Subcutaneous adipose tissue (tissue), 4 donors: ENCODE data around the gene KLK5. TPM values are rescaled to one million over a fixed set of nuclear protein-coding genes. Genes with fewer than 3 reads are reported as not detected.

Source experiments
- CTCF ChIP-seq: fragments of 450-650 bp; IDR thresholded peaks from one replicate; pipeline ENCODE4 v1.5.1; 2016; ENCODE audit warnings: low read depth, mild to moderate bottlenecking, control low read depth, antibody characterized with exemption, moderate library complexity
- total RNA-seq, 4 donors: library from RNA; depleted of rRNA; stranded (reverse); fragments of >200 nt; gene quantifications; one replicate each; pipeline ENCODE4 v1.1.0, GENCODE V29; 2016

The KLK5 gene
- total RNA-seq, 4 donors from 2014 or later = not detected

DNA sequence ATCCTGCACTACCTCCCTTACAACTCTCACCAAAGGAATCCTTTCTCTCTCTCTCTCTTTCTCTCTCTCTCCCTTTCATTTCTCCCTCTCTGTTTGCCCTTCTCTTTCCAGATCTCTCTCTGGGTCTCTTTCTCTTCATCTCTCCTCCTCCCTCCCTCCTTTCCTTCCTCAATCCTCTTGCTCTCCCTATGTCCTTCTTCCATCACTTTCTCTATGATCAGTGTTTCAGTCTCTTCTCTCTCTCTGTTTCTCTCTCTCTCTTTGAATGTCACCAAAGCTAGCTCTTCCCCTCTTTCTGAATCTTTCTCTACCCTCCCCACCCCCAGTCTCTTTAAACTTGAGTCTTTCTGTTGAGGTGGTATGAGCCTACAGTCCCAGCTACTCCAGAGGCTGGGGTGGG lies 21.8 kb downstream of the KLK5 start:
- TF ChIP-seq CTCF = no peak

DNA sequence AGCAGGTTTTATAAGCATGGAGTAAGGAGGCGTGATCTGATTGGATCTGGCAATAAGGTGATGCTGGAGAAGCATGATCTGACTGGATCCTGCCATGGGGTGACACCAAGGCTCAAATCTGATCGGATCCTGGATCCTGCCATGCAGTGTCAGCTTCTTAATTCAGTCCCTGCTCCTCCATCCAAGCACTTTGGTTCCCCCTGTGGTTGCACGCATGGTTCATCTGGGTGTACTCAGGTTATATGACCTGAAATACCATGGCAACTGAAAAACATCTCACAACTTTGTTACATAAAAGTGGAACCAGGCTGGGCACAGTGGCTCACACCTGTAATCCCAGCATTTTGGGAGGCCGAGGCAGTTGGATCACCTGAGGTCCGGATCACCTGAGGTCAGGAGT lies 24.0 kb downstream of the KLK5 start:
- no peak for TF ChIP-seq CTCF

DNA sequence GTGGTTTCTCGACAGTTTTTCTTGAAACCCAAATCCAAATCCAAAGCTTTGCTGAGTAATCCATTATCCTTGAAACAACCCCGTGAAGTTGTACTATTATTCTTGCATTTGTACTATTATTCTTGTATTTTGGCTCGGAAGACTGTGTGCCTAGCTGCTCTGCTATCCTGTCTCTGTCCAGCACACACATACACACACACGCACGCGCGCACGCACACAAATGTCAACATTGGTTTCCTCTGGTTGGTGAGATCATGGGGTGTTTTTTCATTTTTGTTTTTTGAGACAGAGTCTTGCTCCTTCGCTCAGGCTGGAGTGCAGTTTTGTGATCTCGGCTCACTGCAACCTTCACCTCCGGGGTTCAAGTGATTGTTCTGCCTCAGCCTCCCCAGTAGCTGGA lies 26.7 kb downstream of the KLK5 start:
- no peak for TF ChIP-seq CTCF

DNA sequence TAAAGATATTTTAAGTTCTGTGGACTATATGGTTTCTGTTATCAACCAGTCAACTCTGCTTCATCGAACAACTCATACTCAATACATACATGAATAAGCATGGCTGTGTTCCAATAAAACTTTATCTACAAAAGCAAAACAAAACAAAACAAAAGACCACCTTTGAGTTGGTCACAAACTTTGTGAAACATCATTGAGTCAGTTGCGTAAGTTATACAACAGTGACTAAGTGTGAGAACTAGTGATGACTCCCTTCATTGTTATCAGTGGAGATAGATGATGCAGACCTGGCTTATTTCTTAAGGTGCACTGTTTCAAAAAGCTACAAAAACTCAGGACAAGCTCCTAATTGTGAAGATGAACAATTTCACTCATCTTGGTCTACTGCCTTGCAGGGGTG lies 27.1 kb downstream of the KLK5 start:
- TF ChIP-seq CTCF = no peak

DNA sequence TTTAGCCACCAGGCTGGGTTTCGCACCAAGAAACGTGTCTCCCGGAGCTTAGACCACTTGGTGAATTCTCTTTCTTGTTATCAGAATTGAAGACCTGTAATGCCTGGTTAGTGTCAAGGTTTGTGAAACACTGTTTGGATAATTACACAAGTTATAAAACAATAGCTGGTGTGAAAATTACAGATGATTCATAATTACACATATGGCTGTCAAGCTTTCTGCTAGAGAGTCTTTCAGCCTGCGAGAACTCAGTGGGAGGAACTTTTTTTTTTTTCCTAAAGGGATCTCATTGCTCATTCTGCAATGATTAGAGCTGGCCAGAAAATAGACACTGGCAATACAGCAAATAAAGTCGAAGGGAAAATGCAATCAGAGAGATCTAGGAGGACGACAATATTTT lies 28.3 kb downstream of the KLK5 start:
- no peak for TF ChIP-seq CTCF

- TF ChIP-seq CTCF = no peak
These were observed 30.5 kb downstream of the KLK5 start for GRCh38 chr19:50922317-50922853.

DNA sequence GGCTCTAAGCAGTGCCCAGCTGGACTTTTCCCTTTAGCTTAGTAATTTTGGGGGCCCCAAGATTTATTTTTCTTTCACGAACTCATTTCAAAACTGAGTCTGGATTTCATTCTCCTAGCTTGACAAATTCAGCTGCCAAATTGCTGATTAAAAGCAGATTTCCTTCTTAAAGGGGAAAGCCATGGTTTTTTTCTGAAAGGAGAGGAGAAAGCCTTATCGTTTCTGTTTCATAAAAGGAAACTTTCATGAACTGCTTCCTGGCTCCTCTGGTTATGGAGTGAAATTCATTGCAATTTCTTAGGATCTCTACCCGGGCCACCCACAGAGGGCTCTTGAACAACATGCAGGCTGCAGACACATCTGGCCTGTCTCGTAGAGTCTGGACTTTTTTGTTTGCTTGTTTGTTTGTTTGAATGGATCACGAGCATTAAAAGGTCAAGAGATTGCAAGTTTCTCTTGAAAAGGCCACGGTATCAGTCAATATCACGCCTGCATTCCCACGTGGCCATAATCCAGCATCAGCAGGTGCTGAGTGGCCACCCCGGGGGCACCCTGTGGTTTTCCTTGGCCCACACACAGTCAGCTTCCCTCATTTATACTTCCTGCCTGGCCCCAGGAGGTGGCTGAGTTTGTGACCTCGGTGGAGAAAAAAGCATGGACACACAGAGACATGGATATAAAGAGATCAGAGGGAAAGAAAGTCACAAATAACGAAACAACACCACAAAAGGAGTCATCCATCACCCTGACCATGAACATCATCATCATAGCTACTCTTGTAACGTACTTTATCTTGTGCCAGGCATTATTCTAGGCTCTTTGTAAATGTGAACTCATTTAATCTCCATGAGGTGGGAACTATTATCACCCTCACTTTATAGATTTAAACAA lies 31.2 kb downstream of the KLK5 start:
- TF ChIP-seq CTCF = no peak
